SU-DHL-6 (cell line): ENCODE measurements around the gene PDZD2.

Source experiments
- EZH2phosphoT487 ChIP-seq: fragments of 200-600 bp; sonication (generic), shearing (Covaris generic); conservative IDR thresholded peaks from 2 replicates; pipeline ENCODE4 v1.6.1; 2018; ENCODE audit warnings: mild to moderate bottlenecking, antibody characterized with exemption, low read length, moderate library complexity, mixed read lengths
- TF ChIP-seq, protein P1 (sequence below): fragments of 200-600 bp; sonication (generic); IDR thresholded peaks from one replicate; pipeline ENCODE4 v1.5.1; 2017; ENCODE audit warnings: antibody characterized with exemption, mild to moderate bottlenecking, low read length, moderate library complexity; ENCODE audit not compliant: insufficient read depth, poor library complexity, severe bottlenecking

DNA sequence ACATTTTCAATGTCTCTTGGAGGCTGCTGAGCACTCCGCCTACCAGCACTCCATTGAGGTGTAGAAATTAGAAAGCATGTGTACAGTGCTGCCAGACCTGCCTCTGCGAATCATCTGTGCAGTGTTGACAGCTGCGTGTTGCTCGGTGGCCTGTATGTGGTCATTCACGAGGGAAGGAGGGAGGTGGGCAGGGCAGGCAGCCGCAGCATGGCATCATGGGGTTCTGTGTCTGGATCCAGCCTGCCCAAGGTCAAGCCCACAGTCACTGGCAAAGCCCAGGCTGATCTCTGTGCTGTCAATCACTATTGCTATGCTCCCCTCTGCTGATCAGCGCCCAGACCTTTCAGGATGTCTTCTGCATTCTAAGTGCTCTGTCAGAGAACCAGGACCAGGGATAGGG, 8.0 kb upstream of the PDZD2 start:
- TF ChIP-seq, protein P1, sequence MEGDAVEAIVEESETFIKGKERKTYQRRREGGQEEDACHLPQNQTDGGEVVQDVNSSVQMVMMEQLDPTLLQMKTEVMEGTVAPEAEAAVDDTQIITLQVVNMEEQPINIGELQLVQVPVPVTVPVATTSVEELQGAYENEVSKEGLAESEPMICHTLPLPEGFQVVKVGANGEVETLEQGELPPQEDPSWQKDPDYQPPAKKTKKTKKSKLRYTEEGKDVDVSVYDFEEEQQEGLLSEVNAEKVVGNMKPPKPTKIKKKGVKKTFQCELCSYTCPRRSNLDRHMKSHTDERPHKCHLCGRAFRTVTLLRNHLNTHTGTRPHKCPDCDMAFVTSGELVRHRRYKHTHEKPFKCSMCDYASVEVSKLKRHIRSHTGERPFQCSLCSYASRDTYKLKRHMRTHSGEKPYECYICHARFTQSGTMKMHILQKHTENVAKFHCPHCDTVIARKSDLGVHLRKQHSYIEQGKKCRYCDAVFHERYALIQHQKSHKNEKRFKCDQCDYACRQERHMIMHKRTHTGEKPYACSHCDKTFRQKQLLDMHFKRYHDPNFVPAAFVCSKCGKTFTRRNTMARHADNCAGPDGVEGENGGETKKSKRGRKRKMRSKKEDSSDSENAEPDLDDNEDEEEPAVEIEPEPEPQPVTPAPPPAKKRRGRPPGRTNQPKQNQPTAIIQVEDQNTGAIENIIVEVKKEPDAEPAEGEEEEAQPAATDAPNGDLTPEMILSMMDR: no peak
- TF ChIP-seq EZH2phosphoT487: no peak
